AG09309 (cell line): ENCODE data around the gene CLCN6.

Source experiments
- DNase-seq: peaks from one replicate; pipeline ENCODE4 v3.0.0-alpha.2; 2010; ENCODE audit warnings: low read depth
- H3K4me3 ChIP-seq: 2 replicates; pipeline ENCODE4 v1.5.1; 2011; ENCODE audit warnings: mild to moderate bottlenecking, low read depth, low read length, moderate library complexity; ENCODE audit not compliant: control insufficient read depth
- CTCF ChIP-seq: IDR thresholded peaks from 2 replicates; pipeline ENCODE4 v1.5.1; 2011; ENCODE audit warnings: mild to moderate bottlenecking, low read depth, low read length, inconsistent platforms; ENCODE audit not compliant: insufficient read depth, control insufficient read depth; ENCODE audit errors: missing control alignments

The CLCN6 gene

GRCh38 chr1:11875094-11875493 is 69.1 kb downstream of the CLCN6 start:
- H3K4me3 ChIP-seq: no peak overlapping the region
- DNase-seq: no peak
- no peak for TF ChIP-seq CTCF

- DNase-seq: no peak
- no peak for TF ChIP-seq CTCF
- H3K4me3 ChIP-seq: no peak overlapping the region
Observed at GRCh38 chr1:11877074-11877473, 71.1 kb downstream of the CLCN6 start.

GRCh38 chr1:11878081-11878890 is 72.3 kb downstream of the CLCN6 start:
- TF ChIP-seq CTCF: no peak
- no peak overlapping the region for H3K4me3 ChIP-seq
- DNase-seq: no peak

- no peak for TF ChIP-seq CTCF
- DNase-seq: no peak
- H3K4me3 ChIP-seq: no peak overlapping the region
Observed at GRCh38 chr1:11878891-11879190, 72.8 kb downstream of the CLCN6 start.

GRCh38 chr1:11879311-11880180 is 73.6 kb downstream of the CLCN6 start:
- TF ChIP-seq CTCF: no peak
- no peak overlapping the region for H3K4me3 ChIP-seq
- DNase-seq: no peak

GRCh38 chr1:11880181-11880575 is 74.2 kb downstream of the CLCN6 start:
- no peak for DNase-seq
- no peak overlapping the region for H3K4me3 ChIP-seq

More at GRCh38 chr1:11880181-11880575, 74.2 kb downstream of the CLCN6 start:
- no peak for TF ChIP-seq CTCF
